Gastroesophageal sphincter (tissue), 4 donors: ENCODE measurements around the gene FLRT2. TPM values are rescaled to one million over a fixed set of nuclear protein-coding genes. Genes with fewer than 3 reads are reported as not detected.

Source experiments
- ATAC-seq: fragments of 150-250 bp; one replicate; pipeline ENCODE4 v1.9.1; 2016; ENCODE audit warnings: mild to moderate bottlenecking, moderate library complexity
- H3K27ac ChIP-seq, 4 donors: fragments of 200-600 bp; sonication (generic) in 3 of 4; 1 replicate in 3 of 4; 2 replicates in 1 of 4; pipeline ENCODE4 v1.5.1; 2016 to 2019
- H3K27me3 ChIP-seq: fragments of 200-600 bp; sonication (generic); one replicate; pipeline ENCODE4 v1.5.1; 2019
- H3K36me3 ChIP-seq, 2 donors: fragments of 200-600 bp; sonication (generic); one replicate each; pipeline ENCODE4 v1.5.1; 2019; ENCODE audit warnings: control low read depth in 1 of 2
- H3K4me1 ChIP-seq, 3 donors: fragments of 200-600 bp; sonication (generic); 1 replicate in 2 of 3; 2 replicates in 1 of 3; pipeline ENCODE4 v1.5.1; 2016 to 2019; ENCODE audit warnings: control low read depth in 2 of 3
- H3K4me3 ChIP-seq, 2 donors: fragments of 200-600 bp; sonication (generic); one replicate each; pipeline ENCODE4 v1.5.1; 2019; ENCODE audit warnings: mild to moderate bottlenecking in 1 of 2, moderate library complexity in 1 of 2
- H3K9me3 ChIP-seq, 3 donors: fragments of 200-600 bp; sonication (generic); one replicate each; pipeline ENCODE4 v1.5.1; 2017 to 2019; ENCODE audit warnings: control low read depth in 2 of 3
- CTCF ChIP-seq, 4 experiments: fragments of 200-600 bp in 2 of 4; fragments of 450-650 bp in 2 of 4; sonication (generic) in 1 of 4; IDR thresholded peaks; one replicate each; pipeline ENCODE4 v1.5.1; 2017 to 2019; ENCODE audit warnings: antibody characterized with exemption in 4 of 4, mild to moderate bottlenecking in 2 of 4, moderate library complexity in 2 of 4
- EP300 ChIP-seq: sonication (generic); formaldehyde crosslinking; IDR thresholded peaks from one replicate; pipeline ENCODE4 v1.6.1; 2017; ENCODE audit warnings: antibody characterized with exemption, mild to moderate bottlenecking
- POLR2A ChIP-seq, 2 donors: fragments of 450-650 bp; IDR thresholded peaks; one replicate each; pipeline ENCODE4 v1.6.1; 2017; ENCODE audit warnings: antibody characterized with exemption in 2 of 2, mild to moderate bottlenecking in 2 of 2, moderate library complexity in 1 of 2
- POLR2AphosphoS5 ChIP-seq: sonication (generic); formaldehyde crosslinking; IDR thresholded peaks from one replicate; pipeline ENCODE4 v1.6.1; 2017; ENCODE audit warnings: antibody characterized with exemption
- WGBS, 2 donors: methylation state at CpG; one replicate each; pipeline ENCODE4 v1.1.5; 2018; ENCODE audit warnings: low coverage in 1 of 2; 5-methylcytosine and 5-hydroxymethylcytosine counted together
- total RNA-seq, 4 donors: library from RNA; depleted of rRNA; stranded (reverse); fragments of >200 nt; gene quantifications; one replicate each; pipeline ENCODE4 v1.1.0, GENCODE V29; 2016

The FLRT2 gene
- total RNA-seq, 4 donors from 2014 or later = 9.2 to 30.8 (median 16.4) TPM

- peaks cover 0 to 65% (median 0%) of the 10 kb centered on the region in 3 donors for H3K4me1 ChIP-seq
- no peaks in the 10 kb centered on the region for H3K36me3 ChIP-seq
- 1% methylated on average over 23 to 31 of the region's 90 CpGs for WGBS, 2 donors
- peaks cover 80% of the 10 kb centered on the region for H3K27me3 ChIP-seq
- ATAC-seq = peak; percentile 57
- H3K4me3 ChIP-seq = peak overlapping the region; percentile 39 to 65
- H3K27ac ChIP-seq = peak overlapping the region in 3 of 4 donors; percentile 72 to 82 (median 73)
- no peaks in the 10 kb centered on the region for H3K9me3 ChIP-seq
- no peak for TF ChIP-seq EP300
- peak; percentile 70 for TF ChIP-seq POLR2AphosphoS5
- no peak for TF ChIP-seq CTCF (IDR thresholded peaks at IDR 0.05)
- peak in 1 of 2 donors; percentile 22 for TF ChIP-seq POLR2A (IDR thresholded peaks at IDR 0.05)
Measured at GRCh38 chr14:85533023-85533860, 3.3 kb downstream of the FLRT2 start.

- no peak for TF ChIP-seq POLR2A (IDR thresholded peaks at IDR 0.05)
- TF ChIP-seq CTCF (IDR thresholded peaks at IDR 0.05) = no peak
- TF ChIP-seq POLR2AphosphoS5 = no peak
- TF ChIP-seq EP300 = no peak
- Histone ChIP-seq H3K4me1 (peaks cover 0 to 59% (median 0%) of the 10 kb centered on the region in 3 donors), H3K4me3 (peak overlapping the region; percentile 39 to 65), H3K36me3 (no peaks in the 10 kb centered on the region), H3K9me3 (no peaks in the 10 kb centered on the region), H3K27ac (peak overlapping the region in 3 of 4 donors; percentile 48 to 82 (median 72)), H3K27me3 (peaks cover 74% of the 10 kb centered on the region)
- ATAC-seq = no peak
- 0% methylated on average over 1 of the region's 28 CpGs; no CpG with 5 or more reads in 1 of the 2 donors for WGBS, 2 donors
Measured at GRCh38 chr14:85533861-85534291, 3.9 kb downstream of the FLRT2 start.

- Histone ChIP-seq H3K27ac (peak overlapping the region in 3 of 4 donors; percentile 48 to 82 (median 72)), H3K4me1 (peaks cover 0 to 51% (median 0%) of the 10 kb centered on the region in 3 donors), H3K36me3 (no peaks in the 10 kb centered on the region), H3K9me3 (no peaks in the 10 kb centered on the region), H3K27me3 (peaks cover 66% of the 10 kb centered on the region), H3K4me3 (peak overlapping the region; percentile 39 to 65)
- ATAC-seq = no peak
- TF ChIP-seq CTCF (IDR thresholded peaks at IDR 0.05) = no peak
- peak; percentile 16 for TF ChIP-seq POLR2AphosphoS5
- whole genome bisulfite sequencing, 2 donors = 13 to 14% methylated on average over 21 to 22 of the region's 28 CpGs
Measured at GRCh38 chr14:85534458-85535293, 4.7 kb downstream of the FLRT2 start.

- Histone ChIP-seq H3K4me3 (peak overlapping the region in 1 of 2 donors; percentile 65), H3K27ac (peak overlapping the region in 2 of 4 donors; percentile 48 to 82), H3K27me3 (peaks cover 60% of the 10 kb centered on the region), H3K9me3 (no peaks in the 10 kb centered on the region), H3K4me1 (peaks cover 0 to 45% (median 0%) of the 10 kb centered on the region in 3 donors), H3K36me3 (no peaks in the 10 kb centered on the region)
- 53 to 63% methylated on average over 6 of the region's 6 CpGs for WGBS, 2 donors
- no peak for ATAC-seq
- TF ChIP-seq CTCF (IDR thresholded peaks at IDR 0.05) = no peak
- TF ChIP-seq POLR2A (IDR thresholded peaks at IDR 0.05) = no peak
- TF ChIP-seq EP300 = no peak
- no peak for TF ChIP-seq POLR2AphosphoS5
Measured at GRCh38 chr14:85535321-85535720, 5.4 kb downstream of the FLRT2 start.
